Smooth muscle cell (in vitro differentiated cells): ENCODE results near the gene SEBOX. TPM values are rescaled to one million over a fixed set of nuclear protein-coding genes. Genes with fewer than 3 reads are reported as not detected.

Experiments used
- DNase-seq: peaks from one replicate; lab custom pipeline; 2025; ENCODE audit not compliant: unreplicated experiment; lab: John Stamatoyannopoulos, UW
- H2AFZ ChIP-seq: fragments of 200-600 bp; sonication (generic); 2 replicates; pipeline ENCODE4 v1.6.0; 2016; ENCODE audit warnings: antibody characterized with exemption, low read depth, mild to moderate bottlenecking
- H3F3A ChIP-seq: fragments of 200-600 bp; sonication (generic); 2 replicates; pipeline ENCODE4 v1.6.0; 2017; ENCODE audit warnings: antibody characterized with exemption, low read depth
- H3K27ac ChIP-seq: fragments of 200-600 bp; sonication (generic); 2 replicates; pipeline ENCODE4 v1.5.1; 2016; ENCODE audit warnings: low read depth, mild to moderate bottlenecking
- H3K27me3 ChIP-seq: fragments of 200-600 bp; sonication (generic); 2 replicates; pipeline ENCODE4 v1.6.1; 2016; ENCODE audit warnings: low read depth, mild to moderate bottlenecking
- H3K36me3 ChIP-seq: fragments of 200-600 bp; sonication (generic); 2 replicates; pipeline ENCODE4 v1.5.1; 2016; ENCODE audit warnings: low read depth
- H3K4me1 ChIP-seq: fragments of 200-600 bp; sonication (generic); 2 replicates; pipeline ENCODE4 v1.5.1; 2016; ENCODE audit warnings: low read depth
- H3K4me2 ChIP-seq: fragments of 200-600 bp; sonication (generic); 2 replicates; pipeline ENCODE4 v1.6.0; 2016; ENCODE audit warnings: mild to moderate bottlenecking
- H3K4me3 ChIP-seq: fragments of 200-600 bp; sonication (generic); 2 replicates; pipeline ENCODE4 v1.5.1; 2016; ENCODE audit warnings: mild to moderate bottlenecking
- H3K79me2 ChIP-seq: fragments of 200-600 bp; sonication (generic); 2 replicates; pipeline ENCODE4 v1.6.0; 2016; ENCODE audit warnings: low read depth, mild to moderate bottlenecking
- H3K9ac ChIP-seq: fragments of 200-600 bp; sonication (generic); 2 replicates; pipeline ENCODE4 v1.6.0; 2016; ENCODE audit warnings: low read depth
- H3K9me3 ChIP-seq: fragments of 200-600 bp; sonication (generic); replicated peaks from 2 replicates; pipeline ENCODE4 v1.5.1; 2016; ENCODE audit warnings: low read depth
- H4K20me1 ChIP-seq: fragments of 200-600 bp; sonication (generic); 2 replicates; pipeline ENCODE4 v1.6.0; 2016; ENCODE audit warnings: low read depth
- CTCF ChIP-seq: fragments of 200-600 bp; sonication (generic); IDR thresholded peaks from 2 replicates; pipeline ENCODE4 v1.5.1; 2017; ENCODE audit warnings: borderline replicate concordance, mild to moderate bottlenecking, antibody characterized with exemption; ENCODE audit not compliant: insufficient read depth, poor library complexity, severe bottlenecking
- whole genome bisulfite sequencing: methylation state at CpG from one replicate; pipeline ENCODE4 v1.1.7; 2016; ENCODE audit warnings: low lambda C conversion rate; 5-methylcytosine and 5-hydroxymethylcytosine counted together
- polyA plus RNA-seq: library from polyadenylated mRNA; unstranded; fragments of >200 nt; fragmentation: Nextera tagmentation; extraction: Ambion mirVana; gene quantifications from 2 replicates; pipeline ENCODE4 v1.2.1, GENCODE V29; 2016
- total RNA-seq: library from RNA; depleted of rRNA; stranded (reverse); fragments of >200 nt; gene quantifications from 2 replicates; pipeline ENCODE4 v1.2.3, GENCODE V29; 2014

Gene SEBOX
- total and polyA plus RNA-seq, 2 experiments from 2014 or later, result not detected

- Histone ChIP-seq H3K4me2 (peak overlapping the region; percentile 90), H3K79me2 (peaks cover 34% of the 10 kb centered on the region), H3K4me1 (peaks cover 14% of the 10 kb centered on the region), H3K36me3 (no peaks in the 10 kb centered on the region), H3F3A (peaks cover 3% of the 10 kb centered on the region), H3K9ac (no peak overlapping the region), H4K20me1 (no peaks in the 10 kb centered on the region), H3K27me3 (no peaks in the 10 kb centered on the region), H3K4me3 (peak overlapping the region; percentile 58), H3K27ac (no peak overlapping the region), H3K9me3 (no peaks in the 10 kb centered on the region), H2AFZ (peak overlapping the region; percentile 96)
- DNase-seq, result no peak
- WGBS, result 10% methylated on average over 40 of the region's 40 CpGs
- TF ChIP-seq CTCF, result no peak
These were observed 46.8 kb downstream of the SEBOX start for GRCh38 chr17:28317966-28318758.

GRCh38 chr17:28317099-28317965 is 47.7 kb downstream of the SEBOX start:
- Histone ChIP-seq H2AFZ (peak overlapping the region; percentile 96), H3F3A (peaks cover 3% of the 10 kb centered on the region), H3K4me1 (peaks cover 14% of the 10 kb centered on the region), H3K9me3 (no peaks in the 10 kb centered on the region), H3K4me2 (peak overlapping the region; percentile 90), H3K79me2 (peaks cover 25% of the 10 kb centered on the region), H3K9ac (no peak overlapping the region), H3K4me3 (no peak overlapping the region), H4K20me1 (no peaks in the 10 kb centered on the region), H3K36me3 (no peaks in the 10 kb centered on the region), H3K27ac (no peak overlapping the region), H3K27me3 (no peaks in the 10 kb centered on the region)
- no peak for TF ChIP-seq CTCF
- DNase-seq, result no peak
- 82% methylated on average over 21 of the region's 21 CpGs for WGBS

GRCh38 chr17:28315846-28316705 is 48.9 kb downstream of the SEBOX start:
- no peaks in the 10 kb centered on the region for H3K9me3 ChIP-seq
- H2AFZ ChIP-seq, result no peak overlapping the region
- no peaks in the 10 kb centered on the region for H3K36me3 ChIP-seq
- H3F3A ChIP-seq, result peaks cover 3% of the 10 kb centered on the region
- peaks cover 14% of the 10 kb centered on the region for H3K79me2 ChIP-seq
- no peak overlapping the region for H3K4me2 ChIP-seq
- H3K9ac ChIP-seq, result no peak overlapping the region
- DNase-seq, result no peak
- no peak overlapping the region for H3K27ac ChIP-seq
- H4K20me1 ChIP-seq, result no peaks in the 10 kb centered on the region
- WGBS, result 97% methylated on average over 4 of the region's 4 CpGs
- TF ChIP-seq CTCF, result no peak
- H3K4me3 ChIP-seq, result no peak overlapping the region
- H3K27me3 ChIP-seq, result no peaks in the 10 kb centered on the region
- peaks cover 14% of the 10 kb centered on the region for H3K4me1 ChIP-seq
